SH-SY5Y (cell line): Measurements from ENCODE around the gene ZNF775.

Source experiments
- GATA2 ChIP-seq: IDR thresholded peaks from 2 replicates; pipeline ENCODE4 v1.6.1; 2011; ENCODE audit warnings: mild to moderate bottlenecking, low read depth, low read length
- GATA3 ChIP-seq: IDR thresholded peaks from 2 replicates; pipeline ENCODE4 v1.6.1; 2011; ENCODE audit warnings: low read depth, mild to moderate bottlenecking, low read length, moderate library complexity

ZNF775 gene

DNA sequence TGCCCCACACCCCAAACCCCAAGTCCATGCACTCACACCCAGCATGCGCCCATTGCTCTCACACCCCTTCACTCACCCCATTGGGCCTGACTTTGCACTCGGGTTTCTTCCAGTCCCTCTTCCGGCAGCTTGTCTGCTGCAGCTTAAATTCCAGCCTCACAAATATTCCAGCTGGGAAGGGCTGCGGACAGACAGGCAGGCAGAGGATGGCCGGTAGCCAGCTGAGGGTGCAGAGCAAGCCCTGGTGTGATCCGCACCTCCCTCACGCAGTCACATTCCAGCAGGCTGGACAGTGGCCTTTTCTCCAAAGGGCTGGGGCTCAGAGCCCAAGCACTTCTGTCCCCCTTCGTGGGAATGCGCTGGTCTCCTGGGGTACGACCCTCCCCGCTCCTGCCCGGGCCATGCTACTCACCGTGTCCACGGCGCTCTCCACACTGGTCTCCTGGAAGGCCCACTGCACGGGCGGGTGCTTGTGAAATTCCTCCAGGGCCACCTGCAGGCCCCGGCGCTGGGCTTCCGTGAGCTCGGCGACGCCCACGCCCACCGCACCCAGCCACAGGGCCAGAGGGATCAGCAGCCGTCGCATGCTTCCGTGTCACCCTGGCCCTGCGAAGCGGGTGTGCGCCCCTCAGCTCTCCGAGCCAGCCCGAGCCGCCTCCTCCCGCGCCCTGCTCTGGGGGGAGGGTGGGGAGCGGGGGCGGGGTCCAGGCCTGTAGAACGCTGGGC, 38.9 kb upstream of the ZNF775 start:
- TF ChIP-seq GATA3 (no peak), GATA2 (no peak)

DNA sequence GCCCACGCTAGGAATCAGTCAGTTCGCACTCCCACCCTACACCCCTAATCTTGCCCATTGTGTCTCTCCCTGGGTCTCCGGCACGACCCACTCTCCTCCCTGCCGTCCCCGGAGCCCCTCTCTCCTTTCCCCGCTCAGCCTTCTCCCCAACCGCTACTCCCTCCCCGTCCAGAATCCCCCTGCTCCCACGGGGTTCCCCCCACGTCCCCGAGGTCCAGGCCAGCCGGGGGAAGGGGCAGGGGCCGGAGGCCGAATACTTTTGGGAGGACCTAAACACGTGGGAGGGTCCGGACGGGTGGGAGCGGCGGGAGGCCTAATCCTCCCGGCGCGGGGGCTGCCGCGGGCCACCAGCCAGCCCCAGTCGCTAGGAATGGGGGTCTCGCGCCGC, 38.3 kb upstream of the ZNF775 start:
- TF ChIP-seq GATA2 (no peak), GATA3 (no peak)

DNA sequence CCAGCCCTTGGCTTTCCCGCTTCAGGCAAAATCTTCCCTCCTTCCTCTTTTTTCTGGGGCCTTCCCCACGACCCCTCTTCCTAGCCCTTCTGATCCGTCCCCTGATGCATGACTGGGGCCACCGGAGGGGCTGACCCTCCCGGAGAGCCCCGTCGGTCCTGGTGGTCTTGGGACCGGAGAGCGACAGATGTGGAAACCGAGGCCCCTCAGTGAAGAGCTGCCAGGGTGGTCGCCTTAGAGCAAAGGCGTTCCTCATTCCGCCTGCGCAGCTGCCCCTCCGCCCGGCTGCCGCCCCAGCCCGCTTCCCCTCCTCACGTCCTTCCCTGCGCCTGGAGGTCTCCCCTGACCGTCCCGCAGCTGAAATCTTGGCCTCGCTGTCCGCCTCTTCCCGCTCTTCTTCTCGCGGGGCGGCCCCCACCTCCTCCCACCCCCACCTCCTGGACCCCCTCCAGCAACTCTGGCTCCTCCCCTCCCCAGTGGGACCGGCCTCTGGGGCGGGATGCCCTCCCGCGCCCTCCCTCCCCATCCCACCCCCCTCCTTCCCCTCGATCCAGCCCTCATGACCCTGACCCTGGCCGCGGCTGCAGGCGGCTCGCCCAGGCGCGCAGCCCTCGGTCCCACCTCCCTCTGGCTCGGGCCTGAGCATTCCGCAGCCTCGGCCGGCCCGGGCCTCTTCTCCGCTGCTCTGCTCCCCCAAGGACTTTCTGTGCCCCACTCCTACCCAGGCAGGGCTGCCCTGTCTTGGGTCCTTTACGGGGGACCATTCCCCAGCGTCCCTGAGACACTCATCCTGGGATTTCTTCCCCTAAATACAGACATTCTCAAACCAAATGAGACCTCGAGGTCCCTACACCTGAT, 37.6 kb upstream of the ZNF775 start, which contains the start of gene RARRES2:
Gene RARRES2, minus strand, starts transcription at position 367 of the 858 bp plus-strand sequence. CDS start 1,020 bp downstream, outside the sequence.
- TF ChIP-seq GATA3 = no peak
- TF ChIP-seq GATA2 = no peak

DNA sequence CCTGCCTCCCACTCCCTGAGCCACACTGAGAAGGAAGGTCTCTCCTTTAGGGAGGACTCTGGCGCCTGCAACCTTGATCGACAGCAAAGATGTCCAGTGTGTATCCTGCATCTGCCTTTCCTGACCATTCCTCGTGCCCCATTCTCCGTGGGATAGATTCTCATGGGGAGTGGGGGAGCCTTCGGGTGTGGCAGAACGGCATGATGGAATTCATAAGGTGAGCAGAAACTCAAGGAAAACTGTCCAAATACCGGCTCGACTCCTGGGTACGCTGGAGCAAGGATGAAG, 37.1 kb upstream of the ZNF775 start:
- TF ChIP-seq GATA2 (no peak), GATA3 (no peak)

DNA sequence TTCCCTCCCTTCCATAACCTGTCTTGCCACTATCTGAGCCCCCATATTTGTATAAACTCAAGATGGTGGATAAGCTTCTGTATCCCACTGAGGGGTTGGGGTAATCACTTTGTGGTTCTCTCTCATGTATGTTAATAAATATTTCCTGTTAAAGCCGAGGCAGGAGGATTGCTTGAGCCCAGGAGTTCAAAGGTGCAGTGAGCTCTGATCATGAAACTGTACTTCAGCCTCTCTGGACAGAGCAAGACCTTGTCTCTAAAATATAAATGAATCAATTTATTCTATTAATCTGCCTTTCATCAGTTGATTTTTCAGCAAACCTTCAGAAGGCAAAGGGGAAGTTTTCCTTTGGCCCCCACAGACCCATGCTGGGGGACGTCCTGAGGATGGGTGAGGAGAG, 35.9 kb upstream of the ZNF775 start:
- TF ChIP-seq GATA3 (no peak), GATA2 (no peak)

DNA sequence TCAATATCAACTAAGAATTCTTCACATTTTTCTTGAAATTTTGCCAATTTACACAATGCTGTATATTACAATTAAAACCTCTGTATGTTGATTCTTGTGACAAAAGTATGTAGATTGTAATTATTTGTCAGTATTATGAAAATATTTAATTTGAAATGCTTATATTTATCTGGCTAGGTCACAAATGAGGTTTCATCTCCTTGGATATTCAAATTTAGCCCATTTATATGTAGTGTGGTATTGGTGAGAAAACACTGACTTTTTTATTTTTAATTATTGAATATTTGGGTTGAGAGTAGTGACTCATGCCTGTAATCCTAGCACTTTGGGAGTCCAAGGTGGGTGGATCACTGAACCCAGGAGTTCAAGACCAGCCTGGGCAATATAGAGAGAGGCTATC, 34.8 kb upstream of the ZNF775 start:
- TF ChIP-seq GATA3 (no peak), GATA2 (no peak)

DNA sequence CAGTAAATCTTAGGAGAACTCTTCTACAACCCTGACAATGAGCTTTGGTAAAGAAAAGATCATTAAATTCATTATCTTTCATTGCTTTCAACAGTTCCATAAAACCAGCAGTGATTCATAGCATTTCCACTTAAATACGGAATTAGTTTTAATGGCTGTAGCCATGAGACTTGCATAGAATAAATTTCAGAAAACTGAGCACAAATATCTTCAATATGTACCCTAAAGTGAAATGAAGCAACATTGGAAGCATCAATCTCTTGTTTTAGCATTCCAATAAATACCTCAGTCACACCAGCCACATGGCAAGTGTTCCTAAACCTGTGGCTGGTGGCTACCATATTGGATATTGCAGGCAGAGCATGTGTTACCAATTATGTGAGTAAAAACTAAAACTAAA, 34.1 kb upstream of the ZNF775 start:
- TF ChIP-seq GATA3 (no peak), GATA2 (no peak)

DNA sequence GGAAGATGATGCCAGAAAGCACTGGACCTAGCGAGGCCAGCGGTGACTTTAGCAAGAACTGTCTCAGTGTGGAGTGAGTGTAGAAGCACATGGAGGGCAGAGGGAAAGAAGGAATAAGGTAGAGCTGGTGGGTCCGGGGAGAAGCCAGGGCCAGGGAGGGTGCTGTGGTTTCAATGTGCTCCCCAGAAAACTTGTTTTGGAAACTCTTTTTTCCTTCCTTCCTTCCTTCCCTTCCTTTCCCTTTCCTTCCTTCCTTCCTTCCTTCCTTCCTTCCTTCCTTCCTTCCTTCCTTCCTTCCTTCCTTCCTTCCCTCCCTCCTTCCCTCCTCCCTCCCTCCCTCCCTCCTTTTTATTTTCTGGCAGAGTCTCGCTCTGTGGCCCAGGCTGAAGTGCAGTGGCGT, 32.2 kb upstream of the ZNF775 start:
- TF ChIP-seq GATA2 (no peak), GATA3 (no peak)

DNA sequence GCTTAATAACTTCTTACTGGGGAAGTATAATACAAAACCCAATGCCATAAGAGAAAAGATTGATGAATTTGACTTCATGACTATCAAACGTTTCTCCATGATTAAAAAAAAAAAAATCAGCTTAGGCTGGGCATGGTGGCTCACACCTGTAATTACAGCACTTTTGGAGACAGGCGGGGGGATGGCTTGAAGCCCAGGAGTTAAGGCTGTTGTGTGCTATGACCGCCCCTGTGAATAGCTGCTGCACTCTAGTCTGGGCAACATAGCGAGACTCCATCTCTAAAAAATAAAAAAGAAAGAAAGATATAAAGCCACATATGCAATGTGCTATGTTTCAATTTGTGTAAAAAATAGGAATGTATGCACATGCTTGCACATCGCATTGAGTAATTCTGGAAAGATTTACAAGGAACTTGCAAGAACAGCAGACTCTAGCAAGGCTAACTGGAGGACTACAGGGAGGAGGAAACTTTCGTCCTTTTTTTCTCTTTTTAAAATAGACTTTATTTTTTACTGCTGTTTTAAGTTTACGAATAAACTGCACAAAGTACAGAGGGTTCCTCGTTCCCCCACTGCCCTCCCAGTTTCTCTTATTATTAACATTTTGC, 27.4 kb upstream of the ZNF775 start:
- TF ChIP-seq GATA2 (no peak), GATA3 (no peak)

DNA sequence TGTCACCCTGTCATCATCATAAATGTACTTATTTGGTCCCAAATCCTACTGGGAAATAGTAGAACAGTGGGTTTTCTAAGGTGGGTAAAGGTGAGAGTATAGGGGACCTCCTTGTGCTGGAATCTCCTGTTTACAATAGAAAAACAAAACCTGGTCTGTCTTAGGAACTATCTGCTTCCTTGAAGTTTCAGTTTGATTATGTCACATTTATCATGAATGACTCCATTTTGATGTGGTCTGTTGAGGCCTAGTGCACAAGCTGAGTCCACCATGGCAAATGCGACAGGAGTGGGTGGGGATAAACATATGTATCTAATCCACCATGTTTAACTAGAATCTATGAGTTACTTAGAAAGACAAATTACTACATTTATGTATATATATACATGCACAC, 23.5 kb upstream of the ZNF775 start:
- no peak for TF ChIP-seq GATA3
- no peak for TF ChIP-seq GATA2

DNA sequence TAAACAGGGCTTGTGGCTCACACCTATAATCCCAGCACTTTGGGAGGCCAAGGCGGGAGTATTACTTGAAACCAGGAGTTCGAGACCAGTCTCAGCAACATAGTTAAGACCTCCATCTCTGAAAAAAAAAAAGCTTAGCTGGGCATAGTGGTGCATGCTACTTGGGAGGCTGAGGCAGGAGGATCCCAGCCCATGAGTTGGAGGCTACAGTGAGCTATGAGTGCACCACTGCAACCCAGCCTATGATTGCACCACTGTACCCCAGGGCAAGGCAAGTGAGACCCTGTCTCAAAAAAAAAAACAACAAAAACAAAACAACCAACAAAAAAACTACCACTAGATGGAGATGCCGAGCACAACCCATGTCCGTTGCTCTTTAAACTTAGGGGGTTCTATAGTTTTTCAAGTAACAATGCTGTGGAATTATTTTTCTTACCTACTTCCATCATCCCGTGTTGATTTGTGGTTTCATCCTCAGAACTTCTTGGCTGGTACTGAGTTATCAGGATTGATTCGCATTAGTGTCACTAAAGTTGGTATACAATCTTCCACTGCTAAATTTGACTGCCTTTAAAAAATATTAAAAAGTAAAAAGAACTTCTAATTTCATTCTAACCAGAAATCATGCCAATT, 22.7 kb upstream of the ZNF775 start:
- TF ChIP-seq GATA2 (no peak), GATA3 (no peak)

DNA sequence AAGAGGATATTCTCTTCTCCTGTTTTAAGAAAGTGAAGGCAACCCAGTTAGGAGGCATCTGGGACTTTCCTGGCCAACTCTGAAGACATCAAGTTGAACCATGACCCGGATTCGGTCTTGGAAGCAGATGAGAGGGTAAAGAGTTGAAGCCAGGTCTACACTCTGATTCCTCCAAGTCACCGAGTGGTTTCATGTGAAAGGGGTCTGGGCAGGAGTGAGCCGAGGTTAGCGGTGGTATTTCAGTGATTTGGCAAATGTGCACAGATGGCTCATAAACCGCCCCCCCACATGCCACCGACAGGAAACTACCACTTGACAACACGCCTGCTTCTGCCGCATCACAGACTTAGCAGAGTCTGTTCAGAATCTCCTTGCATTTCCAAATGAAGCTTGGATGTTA, 21.9 kb upstream of the ZNF775 start:
- TF ChIP-seq GATA2 (no peak), GATA3 (no peak)

DNA sequence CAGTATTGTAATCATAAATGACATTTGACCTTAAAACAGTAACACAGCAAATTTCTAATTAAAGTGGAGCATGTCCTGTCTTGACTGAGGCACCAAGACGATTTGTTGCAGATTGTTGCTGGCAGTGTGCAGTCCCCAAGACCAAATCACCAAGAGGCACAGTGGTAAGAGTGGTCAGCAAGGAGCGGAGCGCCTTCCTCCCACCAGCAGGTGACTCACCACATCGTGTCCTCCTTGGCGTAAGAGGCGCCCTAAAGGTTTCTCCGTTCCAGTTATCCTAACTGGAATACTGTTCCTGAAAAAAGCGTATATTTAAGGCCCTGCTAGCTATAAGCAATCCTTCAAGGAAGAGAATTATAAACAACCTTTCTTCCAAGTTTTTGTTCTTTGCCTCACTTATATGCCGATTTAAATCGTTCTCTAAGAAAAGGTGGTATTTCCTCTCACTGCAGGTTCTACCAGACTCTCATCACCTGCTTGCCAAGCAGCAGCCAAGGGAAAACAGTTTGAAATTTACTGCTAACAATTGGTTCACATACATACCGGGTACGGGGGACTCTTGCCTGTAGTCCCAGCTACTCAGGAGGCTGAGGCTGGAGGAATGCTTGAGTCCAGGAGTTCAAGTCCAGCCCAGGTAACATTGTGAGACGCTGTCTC, 21.2 kb upstream of the ZNF775 start:
- no peak for TF ChIP-seq GATA3
- no peak for TF ChIP-seq GATA2

DNA sequence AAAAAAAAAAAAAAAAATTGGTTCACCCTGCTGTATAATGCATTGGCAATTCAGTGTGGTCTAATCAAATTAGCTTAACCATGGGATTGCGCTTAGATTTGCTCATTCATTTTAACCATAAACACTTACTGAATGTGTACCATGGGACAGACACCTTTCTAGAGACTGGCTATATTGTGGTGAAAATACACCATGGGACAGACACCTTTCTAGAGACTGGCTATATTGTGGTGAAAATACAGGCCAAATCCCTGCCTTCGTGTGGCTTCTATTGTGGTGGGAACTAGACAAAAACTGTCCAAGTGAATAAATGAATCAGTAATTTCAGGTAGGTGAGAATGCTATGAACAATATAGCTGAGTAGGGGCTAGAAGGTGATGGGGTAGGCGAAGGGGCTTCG, 20.7 kb upstream of the ZNF775 start:
- TF ChIP-seq GATA2 (no peak), GATA3 (no peak)
